Germinal center (tissue), 1 donor: ENCODE data around the gene ENOX1.

ENCODE experiments used
- DNase-seq: peaks from one replicate; pipeline ENCODE4 v3.0.0; 2012; ENCODE audit warnings: mixed read lengths, low spot score

ENOX1 gene

DNA sequence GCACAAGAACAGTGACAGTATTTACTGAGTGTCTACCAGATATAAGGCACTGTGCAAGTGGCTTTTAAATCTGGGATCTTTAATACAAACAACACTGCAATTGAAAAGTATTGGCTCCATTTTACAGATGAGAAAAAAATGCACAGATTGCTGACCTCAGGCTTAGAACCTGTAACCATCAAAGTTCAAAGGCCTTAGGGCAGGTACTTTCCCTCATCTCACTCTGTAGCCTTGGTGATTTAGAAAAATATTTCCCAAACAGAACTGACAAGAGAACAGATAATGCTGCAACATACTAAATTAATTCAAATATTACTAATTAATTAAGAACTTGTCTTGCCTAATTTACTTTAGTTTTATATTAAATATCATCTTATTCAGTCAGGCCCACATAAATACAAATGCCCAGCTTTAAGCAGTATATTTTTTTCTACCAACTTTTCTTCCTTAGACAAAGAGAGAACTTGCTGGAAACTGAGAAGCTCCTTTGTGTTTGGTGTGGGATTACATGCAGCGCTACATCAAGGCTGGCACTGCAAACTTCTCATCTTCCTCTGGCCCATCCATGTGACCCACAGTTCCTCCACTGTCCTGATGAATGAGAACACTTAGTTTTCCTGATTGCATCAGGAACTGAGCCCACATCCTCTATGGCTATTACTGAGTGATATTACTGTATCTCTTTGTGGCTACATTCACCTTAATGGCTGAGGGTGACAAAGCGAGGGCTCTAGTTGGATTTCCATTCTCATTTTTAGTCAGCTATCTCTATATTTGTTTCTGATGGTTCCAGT lies 302.1 kb downstream of the ENOX1 start:
- DNase-seq, result no peak

GRCh38 chr13:43483930-43484329 lies 302.8 kb downstream of the ENOX1 start:
- DNase-seq, result no peak

DNA sequence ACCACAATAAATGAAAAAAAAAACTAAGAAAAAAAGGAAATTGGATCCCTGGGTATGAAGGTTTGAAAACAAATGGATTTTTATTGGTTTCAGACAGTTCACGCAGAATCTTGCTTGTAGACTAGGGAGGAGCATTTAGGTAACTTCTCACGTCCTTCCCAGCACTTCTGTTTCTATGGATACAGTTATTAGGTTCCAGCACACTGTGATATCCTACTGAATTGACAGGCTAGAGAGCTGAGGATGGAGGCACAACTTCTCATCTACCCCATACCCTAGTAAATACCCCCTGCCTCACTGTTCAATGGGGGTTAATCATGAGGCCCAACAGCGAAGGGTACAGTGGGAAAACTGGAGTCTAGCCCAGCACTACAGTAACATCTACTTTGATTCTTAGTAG lies 304.1 kb downstream of the ENOX1 start:
- no peak for DNase-seq

GRCh38 chr13:43482026-43482425 lies 304.7 kb downstream of the ENOX1 start:
- no peak for DNase-seq

DNA sequence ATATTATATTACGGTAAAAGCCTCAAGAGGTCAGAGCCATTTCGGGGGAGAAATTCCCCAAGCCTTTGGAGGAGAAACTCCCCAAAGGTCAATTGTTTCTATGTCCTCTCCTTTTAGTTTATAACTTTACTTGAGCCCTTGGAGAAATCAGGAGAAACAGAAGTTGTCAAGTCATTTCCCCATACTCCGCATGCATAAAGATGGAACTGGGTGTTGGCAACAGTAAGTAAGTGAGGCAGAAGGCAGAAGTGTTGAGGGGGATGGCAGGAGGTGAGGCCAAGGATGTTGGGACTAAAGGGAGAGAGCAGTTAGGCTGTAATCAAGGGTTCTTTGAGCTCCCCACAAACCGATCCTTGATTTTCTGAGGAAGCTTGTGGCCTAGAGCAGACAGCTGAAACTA lies 307.9 kb downstream of the ENOX1 start:
- DNase-seq, result no peak

DNA sequence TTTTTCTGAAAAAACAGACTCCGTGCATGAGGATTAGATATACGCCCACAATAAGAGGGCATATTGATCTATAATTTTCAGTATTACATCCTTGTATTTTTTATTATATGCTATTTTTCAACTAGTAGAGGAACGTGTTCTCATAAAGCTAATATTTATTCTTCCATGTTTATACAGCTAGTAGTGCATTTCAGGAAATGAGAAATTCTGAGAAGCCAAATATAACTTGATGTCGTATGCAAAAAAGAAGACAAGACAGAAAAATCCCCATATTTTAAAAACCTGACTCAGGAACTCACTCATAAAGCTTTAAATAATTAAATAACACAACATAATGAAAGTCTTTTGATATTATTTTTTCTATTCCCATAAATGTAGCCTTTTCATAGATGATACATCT lies 308.6 kb downstream of the ENOX1 start:
- DNase-seq, result no peak

DNA sequence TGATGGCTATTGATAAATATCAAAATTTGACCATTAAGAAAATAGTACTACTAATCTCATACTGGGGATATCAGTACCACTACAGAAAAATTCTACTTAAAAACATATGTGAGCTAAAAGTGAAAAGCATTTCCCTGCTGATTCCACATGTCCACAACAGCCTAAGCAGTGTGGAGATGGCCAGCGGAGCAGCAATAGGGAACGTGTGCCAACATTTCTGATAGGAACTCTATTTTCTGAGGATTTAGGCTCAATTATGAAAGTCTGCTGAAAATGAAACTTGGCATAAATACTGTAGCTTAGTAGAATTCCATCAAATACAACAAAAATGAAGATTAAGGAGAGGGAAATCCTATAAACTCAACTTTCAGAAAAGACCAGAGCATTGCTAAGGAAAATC lies 311.6 kb downstream of the ENOX1 start:
- no peak for DNase-seq

- no peak for DNase-seq
Observed at GRCh38 chr13:43473437-43473836, 313.3 kb downstream of the ENOX1 start.

- DNase-seq, result no peak
Observed at GRCh38 chr13:43472980-43473379, 313.8 kb downstream of the ENOX1 start.

DNA sequence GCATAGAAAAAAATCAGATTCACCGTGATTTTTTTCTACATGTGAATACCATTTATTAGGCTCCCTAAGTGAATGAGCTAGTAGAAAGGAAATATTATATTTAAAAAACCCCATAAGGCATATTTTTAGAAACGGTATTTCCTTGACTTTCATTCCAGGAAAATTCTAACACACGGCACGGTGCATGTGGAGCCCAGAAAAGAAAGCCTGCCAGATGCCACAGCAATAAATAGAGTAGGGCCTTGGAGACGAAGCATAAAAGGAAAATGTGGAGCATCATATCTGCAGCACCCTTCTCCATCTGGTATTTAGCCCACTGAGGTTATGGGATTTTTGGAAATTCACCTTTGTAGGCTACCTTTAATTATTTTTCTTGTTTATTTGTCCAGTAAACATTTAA lies 314.4 kb downstream of the ENOX1 start:
- no peak for DNase-seq

GRCh38 chr13:43470610-43471009 lies 316.2 kb downstream of the ENOX1 start:
- no peak for DNase-seq

- DNase-seq, result no peak
Observed at GRCh38 chr13:43469791-43470190, 317.0 kb downstream of the ENOX1 start.

GRCh38 chr13:43464578-43465264 lies 322.1 kb downstream of the ENOX1 start:
- no peak for DNase-seq

GRCh38 chr13:43448605-43449336 lies 338.0 kb downstream of the ENOX1 start:
- DNase-seq, result no peak

- DNase-seq, result no peak
Observed at GRCh38 chr13:43446126-43446525, 340.6 kb downstream of the ENOX1 start.

DNA sequence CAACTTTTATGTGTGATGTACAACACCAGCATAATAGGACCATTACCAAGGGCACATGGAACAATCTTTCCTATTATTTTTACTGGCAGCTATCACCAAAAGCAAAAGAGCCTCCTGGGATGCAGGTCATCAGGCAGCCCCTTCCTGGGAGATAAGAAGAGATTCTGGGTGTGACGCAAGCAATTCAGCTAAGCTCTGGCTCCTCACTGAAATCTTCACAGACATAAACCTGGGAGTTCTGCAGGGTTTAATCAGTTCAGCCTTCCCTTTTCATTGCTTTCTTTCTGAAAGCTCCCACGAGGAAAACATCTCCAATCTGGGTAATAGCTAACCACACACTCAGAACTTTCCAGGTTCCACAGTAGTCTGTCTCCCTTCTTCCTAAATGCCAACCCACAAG lies 341.1 kb downstream of the ENOX1 start:
- DNase-seq, result no peak

DNA sequence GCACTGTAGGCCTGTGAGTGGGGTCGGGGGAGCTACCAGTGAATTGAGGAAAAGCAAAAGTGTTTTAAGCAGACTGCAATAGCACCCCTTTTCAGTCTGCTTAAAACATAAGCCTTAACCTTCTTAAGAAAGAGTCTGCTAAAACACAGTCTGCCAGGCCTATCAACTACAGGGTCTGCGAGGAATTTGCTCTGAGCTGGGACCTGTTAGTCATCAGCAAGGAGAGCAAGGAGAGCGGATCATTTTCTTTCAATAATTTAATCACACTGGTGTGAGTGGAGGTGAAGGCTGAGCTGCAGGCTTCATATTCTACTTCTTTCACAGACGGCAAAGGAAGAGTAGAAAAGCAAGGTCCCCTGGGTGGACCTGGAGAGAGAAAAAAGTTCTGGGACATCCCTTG lies 342.7 kb downstream of the ENOX1 start:
- DNase-seq, result no peak

GRCh38 chr13:43441899-43442499 lies 344.8 kb downstream of the ENOX1 start:
- no peak for DNase-seq

- no peak for DNase-seq
Observed at GRCh38 chr13:43441464-43441863, 345.3 kb downstream of the ENOX1 start.

DNA sequence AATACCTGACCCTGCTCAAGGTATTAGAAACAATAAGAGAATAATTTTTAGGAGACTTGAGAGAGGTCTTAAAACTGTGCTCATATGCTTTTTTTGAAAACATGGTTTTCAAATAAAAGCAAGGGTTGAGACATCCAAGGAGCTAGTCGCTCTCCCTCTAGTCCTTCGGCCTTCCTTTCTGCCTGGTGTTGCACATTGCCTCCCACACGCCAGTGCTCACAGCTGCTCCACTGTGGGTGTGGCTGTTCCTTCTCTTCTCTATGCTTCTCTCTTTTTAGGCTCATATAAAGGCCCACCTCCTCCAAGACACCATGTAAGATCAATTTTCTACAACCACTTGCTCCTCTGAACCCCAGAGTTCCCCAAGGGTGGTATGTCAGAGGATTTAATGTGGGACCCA lies 352.6 kb downstream of the ENOX1 start:
- DNase-seq, result no peak

- no peak for DNase-seq
Observed at GRCh38 chr13:43433691-43434141, 353.1 kb downstream of the ENOX1 start.

- no peak for DNase-seq
Observed at GRCh38 chr13:43432958-43433357, 353.8 kb downstream of the ENOX1 start.

- no peak for DNase-seq
Observed at GRCh38 chr13:43431841-43432240, 354.9 kb downstream of the ENOX1 start.
